ENCODE data around the gene HNRNPL.

GRCh38 chr19:38844093-38844686 lies 5.6 kb downstream of the HNRNPL start:
- TF ChIP-seq REST (IDR thresholded peaks at IDR 0.05; ENCODE audit: insufficient read depth in 1 of 2, low read depth in 2 of 2, low read length in 1 of 2) (no peak), POLR2AphosphoS5 (IDR thresholded peaks at IDR 0.05; ENCODE audit: low read depth, low read length) (no peak)
- TF ChIP-seq, protein P1, sequence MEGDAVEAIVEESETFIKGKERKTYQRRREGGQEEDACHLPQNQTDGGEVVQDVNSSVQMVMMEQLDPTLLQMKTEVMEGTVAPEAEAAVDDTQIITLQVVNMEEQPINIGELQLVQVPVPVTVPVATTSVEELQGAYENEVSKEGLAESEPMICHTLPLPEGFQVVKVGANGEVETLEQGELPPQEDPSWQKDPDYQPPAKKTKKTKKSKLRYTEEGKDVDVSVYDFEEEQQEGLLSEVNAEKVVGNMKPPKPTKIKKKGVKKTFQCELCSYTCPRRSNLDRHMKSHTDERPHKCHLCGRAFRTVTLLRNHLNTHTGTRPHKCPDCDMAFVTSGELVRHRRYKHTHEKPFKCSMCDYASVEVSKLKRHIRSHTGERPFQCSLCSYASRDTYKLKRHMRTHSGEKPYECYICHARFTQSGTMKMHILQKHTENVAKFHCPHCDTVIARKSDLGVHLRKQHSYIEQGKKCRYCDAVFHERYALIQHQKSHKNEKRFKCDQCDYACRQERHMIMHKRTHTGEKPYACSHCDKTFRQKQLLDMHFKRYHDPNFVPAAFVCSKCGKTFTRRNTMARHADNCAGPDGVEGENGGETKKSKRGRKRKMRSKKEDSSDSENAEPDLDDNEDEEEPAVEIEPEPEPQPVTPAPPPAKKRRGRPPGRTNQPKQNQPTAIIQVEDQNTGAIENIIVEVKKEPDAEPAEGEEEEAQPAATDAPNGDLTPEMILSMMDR (IDR thresholded peaks at IDR 0.05), result no peak

All from Panc1 (cell line).